GM18508 (cell line): ENCODE results near the gene RBM38.
"Not testable (repeated sequence)": the region's sequence is repeated elsewhere in the genome, so short reads cannot be mapped to it uniquely, and the experiment has no call there.

Experiments used
- ATAC-seq: cut with Tn5 transposase; IDR thresholded peaks from one replicate; pipeline ENCODE4 v1.9.1; 2021; ENCODE audit warnings: moderate number of reproducible peaks; ENCODE audit not compliant: insufficient read depth, unreplicated experiment

The RBM38 gene

GRCh38 chr20:57390604-57391438, at the start of gene RBM38:
RBM38 (plus strand) TSS chr20:57391396; CDS start chr20:57391582, 186 bp downstream.
- ATAC-seq: no peak

- no peak for ATAC-seq
Measured at GRCh38 chr20:57341663-57342062, 49.5 kb upstream of the RBM38 start.

GRCh38 chr20:57342829-57343228, 48.4 kb upstream of the RBM38 start:
- ATAC-seq: no peak

GRCh38 chr20:57346477-57346876, 44.7 kb upstream of the RBM38 start:
- no peak for ATAC-seq

- ATAC-seq: no peak
Measured at GRCh38 chr20:57347393-57347792, 43.8 kb upstream of the RBM38 start.

GRCh38 chr20:57348200-57348921, 42.8 kb upstream of the RBM38 start:
- ATAC-seq: not testable (repeated sequence)

- ATAC-seq: not testable (repeated sequence)
Measured at GRCh38 chr20:57348922-57349574, 42.1 kb upstream of the RBM38 start.

- ATAC-seq: no peak
Measured at GRCh38 chr20:57350081-57350710, 41.0 kb upstream of the RBM38 start.

- not testable (repeated sequence) for ATAC-seq
Measured at GRCh38 chr20:57350726-57351041, 40.5 kb upstream of the RBM38 start.

GRCh38 chr20:57351042-57351783, 40.0 kb upstream of the RBM38 start, which contains the start of gene RAE1:
RAE1 (plus strand) TSS chr20:57351255; CDS start chr20:57354039, 2,784 bp downstream.
- ATAC-seq: peak; percentile 61

GRCh38 chr20:57352305-57352704, 38.9 kb upstream of the RBM38 start:
- ATAC-seq: no peak

- ATAC-seq: no peak
Measured at GRCh38 chr20:57353351-57353750, 37.8 kb upstream of the RBM38 start.

GRCh38 chr20:57361517-57361916, 29.7 kb upstream of the RBM38 start:
- ATAC-seq: no peak

- ATAC-seq: no peak
Measured at GRCh38 chr20:57364451-57364850, 26.7 kb upstream of the RBM38 start.

GRCh38 chr20:57369596-57369995, 21.6 kb upstream of the RBM38 start:
- ATAC-seq: no peak

- ATAC-seq: no peak
Measured at GRCh38 chr20:57370316-57370715, 20.9 kb upstream of the RBM38 start.

- ATAC-seq: no peak
Measured at GRCh38 chr20:57371363-57371762, 19.8 kb upstream of the RBM38 start.

GRCh38 chr20:57372157-57372556, 19.0 kb upstream of the RBM38 start:
- ATAC-seq: no peak

- ATAC-seq: no peak
Measured at GRCh38 chr20:57372581-57373350, 18.4 kb upstream of the RBM38 start.
